Caki2 (cell line): ENCODE results near the gene PITPNM3. TPM values are rescaled to one million over a fixed set of nuclear protein-coding genes. Genes with fewer than 3 reads are reported as not detected.

Experiments used
- DNase-seq: peaks from one replicate; pipeline ENCODE4 v3.0.0-alpha.2; 2015; ENCODE audit warnings: low read depth
- in situ Hi-C: cut with HindIII; loops from 2 replicates; pipeline ENCODE4 v1.10.0; 2016; ENCODE audit warnings: low sequenced_read_pairs, low pct_unique_long_range_greater_than_20kb, mixed read lengths
- total RNA-seq: library from RNA; depleted of rRNA; stranded (reverse); fragments of >200 nt; shearing (Covaris generic); gene quantifications from 2 replicates; pipeline ENCODE4 v1.2.3, GENCODE V29; 2014; ENCODE audit warnings: low replicate concordance

PITPNM3 gene
- total RNA-seq, 1 experiment from 2014 or later: 2.2 TPM

GRCh38 chr17:6448473-6448872, 107.9 kb downstream of the PITPNM3 start:
- no peak for DNase-seq
- in situ Hi-C loops: no loop called here

GRCh38 chr17:6446516-6447100, 109.7 kb downstream of the PITPNM3 start:
- DNase-seq: no peak
- in situ Hi-C loops: no loop called here

- DNase-seq: no peak
- in situ Hi-C loops: no loop called here
Observed at GRCh38 chr17:6444571-6445335, 111.6 kb downstream of the PITPNM3 start.

DNA sequence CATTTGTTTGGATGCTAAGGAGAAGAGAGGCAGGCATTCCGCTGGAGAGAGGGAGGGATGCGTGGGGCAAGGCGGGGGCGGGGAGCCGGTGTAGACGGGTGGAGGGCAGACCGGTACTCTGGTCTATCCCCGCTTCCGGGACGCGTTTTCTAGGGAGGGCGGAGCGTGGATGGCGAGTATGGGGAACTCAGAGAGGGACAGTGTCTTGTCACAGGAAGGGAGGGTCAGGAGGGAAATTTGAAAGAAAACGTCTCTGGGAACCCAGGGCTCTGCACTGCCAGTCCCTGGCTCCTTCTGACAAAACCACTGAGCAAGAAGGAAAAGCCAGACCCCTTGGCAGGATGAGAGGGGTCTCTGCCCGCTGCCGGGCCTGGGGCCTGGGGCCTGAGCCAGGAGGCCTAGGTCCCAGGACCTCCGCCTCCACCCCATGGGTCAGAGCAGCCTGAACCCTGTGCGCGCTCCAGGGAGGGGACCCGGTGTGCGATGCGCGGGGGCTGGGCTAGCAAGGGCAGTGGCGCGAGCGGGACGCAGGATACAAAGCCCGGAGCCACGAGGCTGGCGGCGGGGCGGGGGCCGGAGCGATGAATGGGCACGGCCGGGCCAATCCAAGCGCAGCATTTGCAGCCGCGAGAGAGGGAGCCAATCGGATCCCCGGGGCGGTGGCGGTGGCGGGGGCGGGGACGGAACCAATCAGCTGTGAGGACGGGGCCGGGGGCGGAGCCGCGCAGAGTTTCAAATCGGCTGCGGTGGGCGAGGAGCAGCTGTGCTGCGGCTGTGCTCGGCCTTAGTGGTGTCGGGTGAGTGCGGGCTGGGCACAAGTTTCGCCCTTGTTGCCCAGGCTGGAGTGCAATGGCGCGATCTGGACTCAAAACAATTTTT, 112.4 kb downstream of the PITPNM3 start, which contains the start of gene PIMREG:
Gene PIMREG (plus strand): TSS at position 764 of the 879 bp plus-strand sequence. CDS start 656 bp downstream, outside the sequence.
- in situ Hi-C loops: no loop called here
- DNase-seq: peak; percentile 94

DNA sequence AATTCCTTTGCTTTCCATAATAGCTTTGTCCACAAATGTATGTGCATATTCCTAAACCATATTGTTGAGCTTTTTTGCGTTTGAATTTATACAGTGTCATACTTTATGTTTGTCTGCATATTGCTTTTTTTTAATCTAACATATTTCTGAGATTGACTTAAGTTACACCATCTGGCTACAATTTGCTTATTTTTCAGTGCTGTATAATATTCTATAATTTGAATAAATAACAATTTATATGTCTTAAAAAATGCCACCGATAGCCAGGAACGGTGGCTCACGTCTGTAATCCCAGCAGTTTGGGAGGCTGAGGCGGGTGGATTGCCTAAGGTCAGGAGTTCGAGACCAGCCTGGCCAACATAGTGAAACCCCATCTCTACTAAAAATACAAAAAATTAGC, 113.6 kb downstream of the PITPNM3 start:
- in situ Hi-C loops: no loop called here
- no peak for DNase-seq

DNA sequence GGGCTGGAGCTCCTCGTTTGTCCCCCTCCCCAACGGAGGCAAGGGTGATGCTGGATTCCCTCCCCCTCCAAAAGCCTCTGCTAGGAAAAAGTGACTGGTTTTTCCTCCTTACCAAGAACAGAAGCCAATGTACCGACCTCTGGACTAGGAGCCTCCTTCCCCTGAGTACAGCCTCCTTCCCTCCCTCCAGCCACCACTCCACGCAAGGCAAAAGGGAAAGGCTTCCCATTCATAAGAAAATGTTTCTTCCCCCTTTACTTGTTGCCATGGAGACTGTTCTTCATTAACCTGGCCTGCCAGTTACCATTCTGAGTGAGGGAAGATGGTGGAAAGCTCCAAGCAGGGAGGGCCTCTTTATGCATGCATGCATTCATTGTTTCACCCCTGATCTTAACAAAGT, 116.4 kb downstream of the PITPNM3 start:
- in situ Hi-C loops: no loop called here

DNA sequence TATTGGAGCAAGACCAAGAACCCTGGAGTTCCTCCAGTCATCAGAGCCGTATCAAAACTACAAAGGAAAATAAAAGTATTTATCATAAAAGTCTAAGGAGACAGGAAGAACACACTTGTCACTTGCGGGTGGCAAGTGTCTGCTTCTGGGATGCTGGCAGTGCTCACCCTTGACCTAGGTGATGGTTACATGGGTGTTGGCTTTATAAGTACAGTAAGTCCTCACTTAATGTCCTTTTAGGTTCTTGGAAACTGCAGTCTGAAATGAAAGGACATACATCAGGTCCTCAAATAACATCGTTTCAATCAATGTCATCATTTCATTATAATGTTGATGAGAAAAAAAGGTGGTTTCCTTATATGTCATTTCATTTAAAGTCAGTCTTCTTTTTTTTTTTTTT, 118.4 kb downstream of the PITPNM3 start:
- in situ Hi-C loops: no loop called here
- DNase-seq: no peak

More for the DNA sequence above, 116.4 kb downstream of the PITPNM3 start:
- DNase-seq: peak; percentile 44

- in situ Hi-C loops: no loop called here
- DNase-seq: no peak
Observed at GRCh38 chr17:6437466-6437865, 118.9 kb downstream of the PITPNM3 start.

DNA sequence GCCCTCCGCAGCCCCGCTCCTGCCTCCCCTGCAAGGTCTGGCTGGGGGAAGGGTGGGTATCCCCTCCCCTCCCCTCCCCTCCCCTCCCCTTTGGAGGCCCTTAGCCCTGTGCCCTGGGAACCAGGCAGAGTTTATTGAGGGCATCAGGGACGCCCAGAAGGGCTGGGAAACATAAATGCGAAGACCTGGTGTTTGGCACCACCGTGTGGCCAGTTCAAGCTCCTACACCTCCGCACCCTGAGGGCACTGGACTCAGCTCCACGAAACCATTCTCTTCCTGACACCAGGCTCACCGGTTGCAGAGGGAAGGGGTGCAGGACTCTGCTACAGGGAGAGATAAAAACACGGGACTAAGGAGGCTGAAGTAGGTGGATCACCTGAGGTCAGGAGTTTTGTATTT, 120.4 kb downstream of the PITPNM3 start:
- in situ Hi-C loops: no loop called here
- DNase-seq: peak; percentile 28

GRCh38 chr17:6435051-6435450, 121.3 kb downstream of the PITPNM3 start, which contains the start of gene AIPL1:
Gene AIPL1, minus strand, starts transcription at chr17:6435121. Its CDS starts 17 bp downstream, at chr17:6435104.
- no peak for DNase-seq
- in situ Hi-C loops: no loop called here

DNA sequence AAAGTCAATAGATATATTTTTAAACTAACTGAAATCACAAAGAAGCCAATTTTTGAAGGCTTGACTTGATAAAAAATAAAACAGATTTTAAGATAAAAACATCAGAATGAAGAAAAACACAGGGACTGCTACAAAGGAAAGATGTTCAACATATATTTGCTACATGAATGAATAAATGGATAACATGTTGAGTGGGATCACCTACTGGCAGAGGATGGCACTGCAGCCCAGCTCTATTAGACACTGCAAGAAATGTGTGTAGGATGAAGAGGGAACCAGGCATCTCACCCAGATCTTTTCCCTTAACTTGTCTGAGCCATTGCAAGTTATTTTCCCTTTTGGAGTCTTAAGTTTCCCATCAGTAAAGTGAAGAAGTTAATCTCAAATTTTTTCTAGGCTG, 125.6 kb downstream of the PITPNM3 start:
- in situ Hi-C loops: no loop called here
- DNase-seq: no peak

GRCh38 chr17:6429266-6429665, 127.1 kb downstream of the PITPNM3 start:
- DNase-seq: no peak
- in situ Hi-C loops: no loop called here

DNA sequence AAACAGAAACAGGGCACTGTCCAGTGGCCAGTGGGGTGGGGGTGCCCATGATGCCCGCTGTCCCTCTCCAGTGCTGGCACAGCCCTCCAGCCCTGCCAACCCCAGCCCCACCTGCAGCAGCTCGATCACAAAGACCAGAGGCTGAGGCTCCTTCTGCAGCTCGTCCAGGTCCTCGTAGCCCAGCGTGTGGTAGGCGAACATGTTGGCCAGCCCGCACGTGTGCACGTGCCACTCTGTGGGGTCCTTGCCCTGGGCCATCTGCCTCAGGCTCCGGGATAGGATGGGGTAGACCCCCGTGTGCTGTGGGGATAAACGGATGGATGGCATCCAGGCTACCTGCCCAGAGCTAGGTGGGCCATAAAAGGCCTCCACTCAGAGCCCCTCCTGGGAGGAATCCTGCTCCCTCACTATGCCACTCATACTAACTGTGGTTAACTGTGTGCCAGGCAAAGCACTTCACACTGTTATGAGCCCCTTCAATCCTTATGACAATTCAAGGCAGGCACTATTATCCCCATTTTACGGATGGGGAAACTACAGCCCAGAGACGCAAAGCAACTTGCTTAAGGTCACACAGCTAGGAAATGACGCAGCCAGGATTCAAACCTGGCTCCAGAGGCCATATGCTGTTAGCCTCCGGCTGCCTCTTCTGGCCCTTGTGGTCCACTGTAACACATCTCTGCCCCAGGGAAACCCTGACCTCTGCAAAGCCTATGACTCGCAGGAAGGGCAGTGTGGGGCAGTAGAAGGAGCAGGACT, 128.0 kb downstream of the PITPNM3 start:
- in situ Hi-C loops: no loop called here
- no peak for DNase-seq

- DNase-seq: no peak
Observed at GRCh38 chr17:6427279-6427781, 129.0 kb downstream of the PITPNM3 start.

GRCh38 chr17:6426356-6427101, 129.8 kb downstream of the PITPNM3 start:
- in situ Hi-C loops: no loop called here
- no peak for DNase-seq

More at GRCh38 chr17:6427279-6427781, 129.0 kb downstream of the PITPNM3 start:
- in situ Hi-C loops: no loop called here

GRCh38 chr17:6425407-6425806, 130.9 kb downstream of the PITPNM3 start:
- DNase-seq: no peak
- in situ Hi-C loops: no loop called here

- in situ Hi-C loops: no loop called here
- no peak for DNase-seq
Observed at GRCh38 chr17:6423931-6424330, 132.4 kb downstream of the PITPNM3 start.
